Activated T-cell treated with anti-CD3 and anti-CD28 coated beads, Interleukin-2, amount 50 U/mL, for 72 hours (primary cell): ENCODE measurements around the gene MID1. TPM values are rescaled to one million over a fixed set of nuclear protein-coding genes. Genes with fewer than 3 reads are reported as not detected.

Source experiments
- ATAC-seq, 2 donors: fragments of 150-1000 bp; cut with Tn5 transposase; replicated peaks in 1 of 2; 2 replicates each; pipeline ENCODE4 v1.10.0; 2021; ENCODE audit warnings: moderate library complexity in 2 of 2, mild to moderate bottlenecking in 1 of 2
- DNase-seq, 2 donors: peaks; one replicate each; pipeline ENCODE4 v3.0.0; 2021 to 2022; ENCODE audit warnings: mixed read lengths in 1 of 2
- H3K27ac Mint-ChIP-seq: one replicate; pipeline ENCODE4 v1.8.0; 2022; ENCODE audit warnings: mild to moderate bottlenecking, moderate library complexity, mixed read lengths
- H3K27me3 Mint-ChIP-seq: one replicate; pipeline ENCODE4 v1.8.0; 2022; ENCODE audit warnings: low read depth, mixed read lengths
- H3K36me3 Mint-ChIP-seq, 2 donors: one replicate each; pipeline ENCODE4 v1.8.0; 2022; ENCODE audit warnings: mixed read lengths in 2 of 2, mild to moderate bottlenecking in 1 of 2; ENCODE audit not compliant: insufficient read depth in 2 of 2
- H3K4me1 Mint-ChIP-seq: one replicate; pipeline ENCODE4 v1.8.0; 2022; ENCODE audit warnings: low read depth, mixed read lengths
- H3K4me3 Mint-ChIP-seq, 2 donors: one replicate each; pipeline ENCODE4 v1.8.0; 2022; ENCODE audit warnings: mild to moderate bottlenecking in 2 of 2, mixed read lengths in 2 of 2, moderate library complexity in 2 of 2
- H3K9me3 Mint-ChIP-seq, 2 donors: one replicate each; pipeline ENCODE4 v1.8.0; 2022; ENCODE audit warnings: mixed read lengths in 2 of 2
- total RNA-seq, 2 donors: library from RNA; stranded (reverse); gene quantifications; one replicate each; pipeline ENCODE4 v1.2.3, GENCODE V29; 2022

The MID1 gene
- total RNA-seq, result 1 to 10 TPM in 1 of 2 donors, under 1 TPM in 1; 0.60 to 1.1 TPM

- H3K9me3 Mint-ChIP-seq, result no peaks in the 10 kb centered on the region
- H3K36me3 Mint-ChIP-seq, result peaks cover 0 to 3% of the 10 kb centered on the region in 2 donors
- peak within 1 kb of the TSS; percentile 66 to 81 for H3K4me3 Mint-ChIP-seq
- peaks cover 14% of the 10 kb centered on the region for H3K4me1 Mint-ChIP-seq
- DNase-seq, result peak; percentile 4
- ATAC-seq, result peak; percentile 44 to 50
- no peak within 1 kb of the TSS for H3K27ac Mint-ChIP-seq
- peaks cover 63% of the 10 kb centered on the region for H3K27me3 Mint-ChIP-seq
Observed at GRCh38 chrX:10620121-10620699, at the start of gene MID1. Gene MID1, minus strand, starts transcription at chrX:10620585. Its CDS starts 53,038 bp downstream, at chrX:10567547.

- Mint-ChIP-seq H3K4me1 (no peaks in the 10 kb centered on the region), H3K4me3 (no peak overlapping the region), H3K9me3 (no peaks in the 10 kb centered on the region), H3K27ac (no peak overlapping the region), H3K36me3 (no peaks in the 10 kb centered on the region), H3K27me3 (no peaks in the 10 kb centered on the region)
- DNase-seq, result no peak
- no peak for ATAC-seq
Observed at GRCh38 chrX:10667143-10667542, 46.8 kb upstream of the MID1 start.

GRCh38 chrX:10666102-10666501 is 45.7 kb upstream of the MID1 start:
- H3K27ac Mint-ChIP-seq, result no peak overlapping the region
- H3K9me3 Mint-ChIP-seq, result no peaks in the 10 kb centered on the region
- H3K4me3 Mint-ChIP-seq, result no peak overlapping the region
- DNase-seq (no peak), ATAC-seq (no peak)
- H3K36me3 Mint-ChIP-seq, result no peaks in the 10 kb centered on the region
- H3K4me1 Mint-ChIP-seq, result no peaks in the 10 kb centered on the region
- no peaks in the 10 kb centered on the region for H3K27me3 Mint-ChIP-seq

GRCh38 chrX:10665681-10666080 is 45.3 kb upstream of the MID1 start:
- no peak overlapping the region for H3K27ac Mint-ChIP-seq

GRCh38 chrX:10660171-10660570 is 39.8 kb upstream of the MID1 start:
- H3K4me3 Mint-ChIP-seq, result no peak overlapping the region
- DNase-seq (no peak), ATAC-seq (no peak)
- no peak overlapping the region for H3K27ac Mint-ChIP-seq
- H3K27me3 Mint-ChIP-seq, result no peaks in the 10 kb centered on the region
- H3K9me3 Mint-ChIP-seq, result peaks cover 1 to 5% of the 10 kb centered on the region in 2 donors
- no peaks in the 10 kb centered on the region for H3K4me1 Mint-ChIP-seq
- H3K36me3 Mint-ChIP-seq, result no peaks in the 10 kb centered on the region

More at GRCh38 chrX:10665681-10666080, 45.3 kb upstream of the MID1 start:
- no peaks in the 10 kb centered on the region for H3K4me1 Mint-ChIP-seq
- H3K9me3 Mint-ChIP-seq, result no peaks in the 10 kb centered on the region
- H3K36me3 Mint-ChIP-seq, result no peaks in the 10 kb centered on the region
- no peaks in the 10 kb centered on the region for H3K27me3 Mint-ChIP-seq
- H3K4me3 Mint-ChIP-seq, result no peak overlapping the region
- ATAC-seq (no peak), DNase-seq (no peak)

GRCh38 chrX:10656214-10656613 is 35.8 kb upstream of the MID1 start:
- no peaks in the 10 kb centered on the region for H3K36me3 Mint-ChIP-seq
- H3K4me1 Mint-ChIP-seq, result no peaks in the 10 kb centered on the region
- no peaks in the 10 kb centered on the region for H3K27me3 Mint-ChIP-seq
- no peak overlapping the region for H3K4me3 Mint-ChIP-seq
- H3K27ac Mint-ChIP-seq, result no peak overlapping the region
- DNase-seq (no peak), ATAC-seq (no peak)
- peaks cover 1 to 12% of the 10 kb centered on the region in 2 donors for H3K9me3 Mint-ChIP-seq

- Mint-ChIP-seq H3K4me3 (no peak overlapping the region), H3K27ac (no peak overlapping the region), H3K27me3 (no peaks in the 10 kb centered on the region), H3K9me3 (peaks cover 1 to 12% of the 10 kb centered on the region in 2 donors), H3K4me1 (no peaks in the 10 kb centered on the region), H3K36me3 (no peaks in the 10 kb centered on the region)
- DNase-seq (no peak), ATAC-seq (no peak)
Observed at GRCh38 chrX:10654960-10655359, 34.6 kb upstream of the MID1 start.

GRCh38 chrX:10653302-10653701 is 32.9 kb upstream of the MID1 start:
- DNase-seq, result no peak
- peaks cover 1 to 12% of the 10 kb centered on the region in 2 donors for H3K9me3 Mint-ChIP-seq
- no peaks in the 10 kb centered on the region for H3K27me3 Mint-ChIP-seq
- no peak overlapping the region for H3K4me3 Mint-ChIP-seq
- no peaks in the 10 kb centered on the region for H3K4me1 Mint-ChIP-seq
- no peaks in the 10 kb centered on the region for H3K36me3 Mint-ChIP-seq
- ATAC-seq, result no peak
- H3K27ac Mint-ChIP-seq, result no peak overlapping the region

- no peak overlapping the region for H3K27ac Mint-ChIP-seq
- H3K27me3 Mint-ChIP-seq, result no peaks in the 10 kb centered on the region
- no peaks in the 10 kb centered on the region for H3K4me1 Mint-ChIP-seq
- DNase-seq (no peak), ATAC-seq (no peak)
- peaks cover 0 to 7% of the 10 kb centered on the region in 2 donors for H3K9me3 Mint-ChIP-seq
- H3K4me3 Mint-ChIP-seq, result no peak overlapping the region
- H3K36me3 Mint-ChIP-seq, result no peaks in the 10 kb centered on the region
Observed at GRCh38 chrX:10649265-10649664, 28.9 kb upstream of the MID1 start.

- no peaks in the 10 kb centered on the region for H3K36me3 Mint-ChIP-seq
- H3K4me3 Mint-ChIP-seq, result no peak overlapping the region
- peaks cover 0 to 7% of the 10 kb centered on the region in 2 donors for H3K9me3 Mint-ChIP-seq
- no peaks in the 10 kb centered on the region for H3K27me3 Mint-ChIP-seq
- no peaks in the 10 kb centered on the region for H3K4me1 Mint-ChIP-seq
- H3K27ac Mint-ChIP-seq, result no peak overlapping the region
- no peak for DNase-seq
- no peak for ATAC-seq
Observed at GRCh38 chrX:10648614-10649013, 28.2 kb upstream of the MID1 start.

GRCh38 chrX:10636851-10637250 is 16.5 kb upstream of the MID1 start:
- DNase-seq, result no peak
- Mint-ChIP-seq H3K4me1 (no peaks in the 10 kb centered on the region), H3K9me3 (no peaks in the 10 kb centered on the region), H3K36me3 (peaks cover 2% of the 10 kb centered on the region in 2 donors), H3K4me3 (no peak overlapping the region), H3K27me3 (no peaks in the 10 kb centered on the region), H3K27ac (no peak overlapping the region)
- ATAC-seq, result no peak

- Mint-ChIP-seq H3K4me3 (no peak overlapping the region), H3K27me3 (no peaks in the 10 kb centered on the region), H3K27ac (no peak overlapping the region), H3K9me3 (no peaks in the 10 kb centered on the region), H3K36me3 (peaks cover 2% of the 10 kb centered on the region in 2 donors), H3K4me1 (no peaks in the 10 kb centered on the region)
- ATAC-seq (no peak), DNase-seq (no peak)
Observed at GRCh38 chrX:10636337-10636736, 16.0 kb upstream of the MID1 start.

GRCh38 chrX:10634392-10635161 is 14.2 kb upstream of the MID1 start:
- ATAC-seq, result no peak

More at GRCh38 chrX:10634392-10635161, 14.2 kb upstream of the MID1 start:
- H3K36me3 Mint-ChIP-seq, result peaks cover 2% of the 10 kb centered on the region in 2 donors
- no peak for DNase-seq
- no peaks in the 10 kb centered on the region for H3K9me3 Mint-ChIP-seq
- H3K27me3 Mint-ChIP-seq, result peaks cover 6% of the 10 kb centered on the region
- H3K4me1 Mint-ChIP-seq, result no peaks in the 10 kb centered on the region
- no peak overlapping the region for H3K27ac Mint-ChIP-seq
- no peak overlapping the region for H3K4me3 Mint-ChIP-seq
